K562 (cell line): ENCODE data around the gene KIFC3. TPM values are rescaled to one million over a fixed set of nuclear protein-coding genes. Genes with fewer than 3 reads are reported as not detected.

Source experiments
- BMI1 ChIP-seq: fragments of 150-350 bp; IDR thresholded peaks from 2 replicates; pipeline ENCODE4 v1.6.1; 2014; ENCODE audit warnings: low read length
- BRF2 ChIP-seq: IDR thresholded peaks from 3 replicates; pipeline ENCODE4 v1.6.1; 2011; ENCODE audit warnings: borderline replicate concordance, mild to moderate bottlenecking; ENCODE audit not compliant: insufficient read length, insufficient read depth
- DLX4 ChIP-seq: fragments of 250-450 bp; sonication (Bioruptor Pico); IDR thresholded peaks from 2 replicates; pipeline ENCODE4 v1.6.1; 2021; ENCODE audit warnings: mild to moderate bottlenecking
- ELF4 ChIP-seq: fragments of 450-650 bp; formaldehyde crosslinking; IDR thresholded peaks from 2 replicates; pipeline ENCODE4 v1.4.0; 2022; ENCODE audit warnings: missing genetic modification characterization
- ELK3 ChIP-seq: fragments of 450-650 bp; formaldehyde crosslinking; IDR thresholded peaks from 2 replicates; pipeline ENCODE4 v1.4.0; 2020; ENCODE audit warnings: mild to moderate bottlenecking
- NR2C2 ChIP-seq, 2 experiments: fragments of 200-800 bp in 1 of 2; sonication (Bioruptor generic) in 1 of 2; sonication (generic) in 1 of 2; formaldehyde crosslinking in 1 of 2; IDR thresholded peaks; 2 replicates each; pipeline versions ENCODE4 v1.6.1 to v1.8.0; 2016 to 2022; ENCODE audit warnings: mild to moderate bottlenecking in 1 of 2, missing compliant biosample characterization in 1 of 2, missing genetic modification characterization in 1 of 2, missing genetic modification reagents in 1 of 2
- POLR2A ChIP-seq: fragments of 450-650 bp; conservative IDR thresholded peaks from 2 replicates; pipeline ENCODE4 v1.6.1; 2016
- RB1 ChIP-seq: fragments of 450-650 bp; IDR thresholded peaks from 2 replicates; pipeline ENCODE4 v1.6.1; 2017; ENCODE audit warnings: low read depth, mild to moderate bottlenecking
- RBM39 ChIP-seq: fragments of 200-400 bp; formaldehyde crosslinking; optimal IDR thresholded peaks from 2 replicates; pipeline ENCODE3; 2018; ENCODE audit warnings: low read depth, low read length
- SIN3B ChIP-seq: fragments of 450-650 bp; IDR thresholded peaks from 2 replicates; pipeline ENCODE4 v1.6.1; 2017; ENCODE audit warnings: low read depth, mild to moderate bottlenecking, moderate library complexity
- SUPT5H ChIP-seq: fragments of 450-650 bp; IDR thresholded peaks from 2 replicates; pipeline ENCODE4 v1.6.1; 2016
- TAF9B ChIP-seq: fragments of 450-650 bp; IDR thresholded peaks from 2 replicates; pipeline ENCODE4 v1.6.1; 2018; ENCODE audit warnings: mild to moderate bottlenecking; ENCODE audit not compliant: partially characterized antibody
- TBP ChIP-seq: optimal IDR thresholded peaks from 2 replicates; pipeline ENCODE3; 2011; ENCODE audit warnings: low read depth, low read length, improper control_type of control experiment
- TRIM24 ChIP-seq, 2 experiments: fragments of 450-650 bp; IDR thresholded peaks; 2 replicates each; pipeline ENCODE4 v1.6.1; 2016
- USF2 ChIP-seq: sonication (generic); formaldehyde crosslinking; IDR thresholded peaks from 2 replicates; pipeline ENCODE4 v1.5.0; 2020; ENCODE audit warnings: missing genetic modification reagents
- YBX1 ChIP-seq: fragments of 450-650 bp; IDR thresholded peaks from 2 replicates; pipeline ENCODE4 v1.7.1; 2016; ENCODE audit warnings: mild to moderate bottlenecking
- ZNF282 ChIP-seq: sonication (generic); formaldehyde crosslinking; IDR thresholded peaks from 2 replicates; pipeline ENCODE4 v1.8.1; 2023; ENCODE audit warnings: missing genetic modification reagents
- ZNF316 ChIP-seq: fragments of 450-650 bp; IDR thresholded peaks from 2 replicates; pipeline ENCODE4 v1.6.1; 2016
- ZNF589 ChIP-seq: fragments of 200-800 bp; sonication (Bioruptor generic); IDR thresholded peaks from 2 replicates; pipeline ENCODE4 v1.6.1; 2016; ENCODE audit warnings: low read depth, missing genetic modification characterization, missing compliant biosample characterization
- ZNF639 ChIP-seq, 2 experiments: fragments of 200-800 bp in 1 of 2; sonication (Bioruptor generic) in 1 of 2; sonication (generic) in 1 of 2; formaldehyde crosslinking in 1 of 2; IDR thresholded peaks in 1 of 2; conservative IDR thresholded peaks in 1 of 2; 2 replicates each; pipeline versions ENCODE4 v1.5.0 to v1.6.1; 2016 to 2020; ENCODE audit warnings: missing compliant biosample characterization in 1 of 2, missing genetic modification characterization in 1 of 2, missing genetic modification reagents in 1 of 2
- ZNF699 ChIP-seq: fragments of 250-450 bp; sonication (Bioruptor Pico); IDR thresholded peaks from 2 replicates; pipeline ENCODE4 v1.8.0; 2021; ENCODE audit warnings: mild to moderate bottlenecking, moderate library complexity; ENCODE audit not compliant: insufficient replicate concordance
- polyA plus RNA-seq, 8 experiments: library from polyadenylated mRNA; depleted of rRNA in 4 of 8; stranded (reverse) in 5 of 8; unstranded in 3 of 8; fragments of >200 nt; fragmentation: Nextera tagmentation in 2 of 8; fragmentation: Illumina TruSeq in 1 of 8; extraction: Ambion mirVana in 2 of 8; extraction: Trizol in 1 of 8; gene quantifications; 2 replicates each; pipeline versions ENCODE4 v1.2.1 to v1.2.3, GENCODE V29; 2011 to 2014; ENCODE audit warnings: inconsistent platforms in 1 of 8, missing spikeins in 1 of 8
- total RNA-seq, 7 experiments: library from RNA; depleted of rRNA in 6 of 7; stranded (reverse); fragments of >200 nt in 6 of 7; fragmentation: Illumina TruSeq in 2 of 7; extraction: Trizol in 2 of 7; gene quantifications; 2 replicates each; pipeline versions ENCODE4 v1.2.1 to v1.2.3, GENCODE V29; 2011 to 2021; ENCODE audit warnings: low replicate concordance in 1 of 7

The KIFC3 gene
- total and polyA plus RNA-seq, 9 of the 15 experiments (the other 6 are each of a cell fraction or from before 2014, with no cell fraction given) = 0.23 to 105 (median 26.2) TPM

- no peak for TF ChIP-seq ZNF282 (CRISPR knock-in tag)
- TF ChIP-seq TAF9B = peak; percentile 18
- peak in 1 of 2 experiments; percentile 83; a peak in 2 of 4 replicates for TF ChIP-seq ZNF639 (CRISPR knock-in tag; conservative IDR thresholded peaks at IDR 0.05 in 1 of 2, IDR thresholded peaks at IDR 0.05 in 1 of 2)
- TF ChIP-seq RBM39 = no peak
- TF ChIP-seq ELK3 = no peak
- TF ChIP-seq USF2 (CRISPR knock-in tag) = peak; percentile 42; the same call in 1 of the 2 replicates
- TF ChIP-seq ZNF589 (CRISPR knock-in tag) = peak; percentile 55; the same call in 1 of the 2 replicates
- no peak for TF ChIP-seq DLX4 (CRISPR knock-in tag)
- TF ChIP-seq SUPT5H = peak; percentile 61
- TF ChIP-seq SIN3B = peak; percentile 46; the same call in 1 of the 2 replicates
- TF ChIP-seq RB1 = peak; percentile 72; the same call in 1 of the 2 replicates
- 0 out of 2 replicates have a peak, but pooled peaks have one; percentile 40 for TF ChIP-seq ELF4 (CRISPR knock-in tag)
- 0 out of 2 replicates have a peak, but pooled peaks have one; percentile 1 for TF ChIP-seq ZNF316
- no peak for TF ChIP-seq ZNF699 (CRISPR knock-in tag)
- TF ChIP-seq NR2C2 (CRISPR knock-in tag; IDR thresholded peaks at IDR 0.05) = no peak
- peak; percentile 68 for TF ChIP-seq NR2C2 (tag; IDR thresholded peaks at IDR 0.05)
- peak; percentile 18 for TF ChIP-seq TBP
- no peak for TF ChIP-seq YBX1
- peak; percentile 13 to 42; a peak in 1 of 4 replicates for TF ChIP-seq TRIM24 (IDR thresholded peaks at IDR 0.05)
- peak; percentile 80 for TF ChIP-seq BMI1
- TF ChIP-seq POLR2A = peak; percentile 69; the same call in 1 of the 2 replicates
- no peak for TF ChIP-seq BRF2
Measured at GRCh38 chr16:57802341-57803133, at the start of gene KIFC3 (continued).
